Tibial nerve (tissue), 3 donors: ENCODE data around the gene TEX2.

Experiments
- CTCF ChIP-seq, 5 experiments: fragments of 200-600 bp in 3 of 5; fragments of 450-650 bp in 2 of 5; sonication (generic) in 3 of 5; IDR thresholded peaks; one replicate each; pipeline ENCODE4 v1.5.1; 2016 to 2019; ENCODE audit warnings: antibody characterized with exemption in 5 of 5, mild to moderate bottlenecking in 3 of 5, moderate library complexity in 2 of 5
- POLR2A ChIP-seq, 2 donors: fragments of 450-650 bp; IDR thresholded peaks; one replicate each; pipeline ENCODE4 v1.6.1; 2017; ENCODE audit warnings: antibody characterized with exemption in 2 of 2, mild to moderate bottlenecking in 2 of 2, moderate library complexity in 2 of 2

- TF ChIP-seq CTCF (IDR thresholded peaks at IDR 0.05) (no peak), POLR2A (IDR thresholded peaks at IDR 0.05) (no peak)
These were observed 17.6 kb downstream of the TEX2 start for GRCh38 chr17:64245218-64246145.
